Naive thymus-derived CD4-positive, alpha-beta T cell (primary cell): Measurements from ENCODE around the gene IGSF9B. TPM values are rescaled to one million over a fixed set of nuclear protein-coding genes. Genes with fewer than 3 reads are reported as not detected.

Experiments
- ATAC-seq: fragments of 150-1000 bp; cut with Tn5 transposase; 2 replicates; pipeline ENCODE4 v1.10.0; 2021; ENCODE audit warnings: mild to moderate bottlenecking, moderate library complexity
- CTCF ChIA-PET: fragments of 350-600 bp; sonication (Branson Sonifier 250); formaldehyde crosslinking; loops from one replicate; lab custom pipeline; 2021; ENCODE audit warnings: antibody characterized with exemption; lab: Charles Lee
- POLR2A ChIA-PET: fragments of 350-600 bp; sonication (Branson Sonifier 250); formaldehyde crosslinking; loops from one replicate; lab custom pipeline; 2021; ENCODE audit warnings: antibody characterized with exemption, inconsistent platforms; lab: Charles Lee
- DNase-seq, 9 donors: peaks; one replicate each; pipeline versions ENCODE4 v3.0.0 to v3.0.0-alpha.2; 2020 to 2022; ENCODE audit warnings: mixed read lengths in 1 of 9
- H3K27ac ChIP-seq: one replicate; pipeline ENCODE4 v1.7.0; 2013; ENCODE audit warnings: mild to moderate bottlenecking, low read depth, low read length, moderate library complexity
- H3K27me3 ChIP-seq, 2 donors: one replicate each; pipeline ENCODE4 v1.7.0; 2013; ENCODE audit warnings: low read length in 2 of 2, mild to moderate bottlenecking in 2 of 2, moderate library complexity in 2 of 2; ENCODE audit not compliant: control insufficient read depth in 2 of 2, insufficient read depth in 2 of 2
- H3K36me3 ChIP-seq, 3 experiments: 1 replicate in 2 of 3; 2 replicates in 1 of 3; pipeline ENCODE4 v1.7.0; 2013; ENCODE audit warnings: low read length in 3 of 3, mild to moderate bottlenecking in 3 of 3, moderate library complexity in 1 of 3; ENCODE audit not compliant: insufficient read depth in 3 of 3, control insufficient read depth in 2 of 3
- H3K4me1 ChIP-seq, 2 donors: one replicate each; pipeline ENCODE4 v1.7.0; 2013; ENCODE audit warnings: low read length in 2 of 2, mild to moderate bottlenecking in 2 of 2, moderate library complexity in 1 of 2; ENCODE audit not compliant: control insufficient read depth in 2 of 2, insufficient read depth in 2 of 2
- H3K4me3 ChIP-seq: 2 replicates; pipeline ENCODE4 v1.7.0; 2013; ENCODE audit warnings: mild to moderate bottlenecking, low read length
- H3K9me3 ChIP-seq, 3 experiments: 1 replicate in 2 of 3; 2 replicates in 1 of 3; pipeline ENCODE4 v1.7.0; 2013; ENCODE audit warnings: low read length in 3 of 3; ENCODE audit not compliant: control insufficient read depth in 2 of 3
- H3K27ac Mint-ChIP-seq, 9 donors: one replicate each; pipeline ENCODE4 v1.8.0; 2020 to 2022; ENCODE audit warnings: mixed read lengths in 9 of 9, mild to moderate bottlenecking in 8 of 9, moderate library complexity in 5 of 9, inconsistent platforms in 2 of 9
- H3K27me3 Mint-ChIP-seq, 5 donors: one replicate each; pipeline ENCODE4 v1.8.0; 2021 to 2022; ENCODE audit warnings: mixed read lengths in 5 of 5, mild to moderate bottlenecking in 1 of 5
- H3K36me3 Mint-ChIP-seq, 5 donors: one replicate each; pipeline ENCODE4 v1.8.0; 2020 to 2022; ENCODE audit warnings: mixed read lengths in 5 of 5, mild to moderate bottlenecking in 3 of 5, inconsistent platforms in 1 of 5
- H3K4me1 Mint-ChIP-seq, 7 donors: one replicate each; pipeline ENCODE4 v1.8.0; 2020 to 2022; ENCODE audit warnings: mixed read lengths in 7 of 7, mild to moderate bottlenecking in 3 of 7, inconsistent platforms in 1 of 7
- H3K4me3 Mint-ChIP-seq, 10 donors: one replicate each; pipeline ENCODE4 v1.8.0; 2020 to 2022; ENCODE audit warnings: mild to moderate bottlenecking in 10 of 10, mixed read lengths in 10 of 10, moderate library complexity in 6 of 10, inconsistent platforms in 2 of 10
- H3K9me3 Mint-ChIP-seq, 11 donors: one replicate each; pipeline ENCODE4 v1.8.0; 2020 to 2022; ENCODE audit warnings: mixed read lengths in 11 of 11, mild to moderate bottlenecking in 4 of 11, inconsistent platforms in 1 of 11, moderate library complexity in 1 of 11
- intact Hi-C, 2 donors: fragments of 100-400 bp; cut with micrococcal nuclease; formaldehyde crosslinking; loops; one replicate each; pipeline ENCODE4 v1.15.1; 2023
- polyA plus RNA-seq, 2 donors: library from polyadenylated mRNA; unstranded; fragments of 300-500 nt; fragmentation: Illumina TruSeq; gene quantifications; one replicate each; pipeline ENCODE4 v1.2.3, GENCODE V29; 2021
- total RNA-seq, 6 experiments: library from RNA in 5 of 6; stranded (reverse) in 5 of 6; gene quantifications; 1 replicate in 5 of 6; 2 replicates in 1 of 6; pipeline ENCODE4 v1.2.3 and lab custom pipeline; 2021 to 2026

IGSF9B gene
- total and polyA plus RNA-seq, 7 experiments from 2014 or later, result 1.2 to 155 (median 19.3) TPM

- H3K4me1 Mint-ChIP-seq, result peaks cover 0 to 2% (median 0%) of the 10 kb centered on the region in 7 donors
- Histone ChIP-seq H3K36me3 (no peaks in the 10 kb centered on the region), H3K27ac (no peak overlapping the region), H3K9me3 (no peaks in the 10 kb centered on the region), H3K4me1 (no peaks in the 10 kb centered on the region), H3K27me3 (no peaks in the 10 kb centered on the region), H3K4me3 (no peak overlapping the region)
- ChIA-PET CTCF (no interaction called here), POLR2A (no interaction called here)
- H3K9me3 Mint-ChIP-seq, result no peaks in the 10 kb centered on the region
- DNase-seq, result no peak
- no peak for ATAC-seq
- no peaks in the 10 kb centered on the region for H3K36me3 Mint-ChIP-seq
- intact Hi-C loops, result no loop called here
- no peak overlapping the region for H3K4me3 Mint-ChIP-seq
- H3K27ac Mint-ChIP-seq, result no peak overlapping the region
- H3K27me3 Mint-ChIP-seq, result peaks cover 0 to 17% (median 4%) of the 10 kb centered on the region in 5 donors
Measured at GRCh38 chr11:133984828-133985227, 28.1 kb upstream of the IGSF9B start.

GRCh38 chr11:133983660-133984316 lies 27.0 kb upstream of the IGSF9B start:
- POLR2A ChIA-PET, result no interaction called here
- Mint-ChIP-seq H3K27me3 (peaks cover 0 to 22% (median 4%) of the 10 kb centered on the region in 5 donors), H3K4me3 (no peak overlapping the region), H3K4me1 (peaks cover 0 to 2% (median 0%) of the 10 kb centered on the region in 7 donors), H3K9me3 (no peaks in the 10 kb centered on the region), H3K27ac (no peak overlapping the region), H3K36me3 (no peaks in the 10 kb centered on the region)
- CTCF ChIA-PET, result no interaction called here
- H3K4me3 ChIP-seq, result no peak overlapping the region
- intact Hi-C loops, result no loop called here
- ATAC-seq, result no peak
- no peak overlapping the region for H3K27ac ChIP-seq
- no peaks in the 10 kb centered on the region for H3K4me1 ChIP-seq
- H3K9me3 ChIP-seq, result no peaks in the 10 kb centered on the region
- no peaks in the 10 kb centered on the region for H3K27me3 ChIP-seq
- no peak for DNase-seq
- H3K36me3 ChIP-seq, result no peaks in the 10 kb centered on the region

DNA sequence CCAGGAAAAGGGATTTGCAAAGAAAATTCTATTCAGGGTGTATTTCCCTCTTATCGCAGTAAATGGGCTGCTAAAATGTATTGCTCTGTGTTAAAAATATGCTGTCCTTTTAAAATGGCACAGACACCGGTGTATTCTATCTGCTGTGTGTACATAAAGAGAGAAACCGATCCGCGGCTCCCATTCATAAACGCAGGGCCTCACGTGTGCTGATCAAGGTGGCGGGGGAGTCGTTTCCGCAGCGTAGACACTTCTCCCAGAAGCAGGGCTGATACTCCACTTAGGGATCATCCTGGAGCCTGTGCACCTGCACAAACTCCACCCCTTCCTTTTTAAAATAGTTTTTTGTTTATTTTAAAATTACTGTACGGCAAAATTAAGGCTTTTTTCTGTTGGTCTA lies 26.1 kb upstream of the IGSF9B start:
- intact Hi-C loops, result no loop called here
- H3K27ac ChIP-seq, result no peak overlapping the region
- DNase-seq (no peak), ATAC-seq (no peak)
- H3K9me3 ChIP-seq, result no peaks in the 10 kb centered on the region
- Mint-ChIP-seq H3K27ac (no peak overlapping the region), H3K4me3 (no peak overlapping the region), H3K27me3 (peaks cover 0 to 22% (median 4%) of the 10 kb centered on the region in 5 donors), H3K4me1 (peaks cover 0 to 2% (median 0%) of the 10 kb centered on the region in 7 donors), H3K36me3 (no peaks in the 10 kb centered on the region), H3K9me3 (no peaks in the 10 kb centered on the region)
- no peak overlapping the region for H3K4me3 ChIP-seq
- no peaks in the 10 kb centered on the region for H3K27me3 ChIP-seq
- H3K4me1 ChIP-seq, result no peaks in the 10 kb centered on the region
- no peaks in the 10 kb centered on the region for H3K36me3 ChIP-seq
- POLR2A ChIA-PET, result no interaction called here
- CTCF ChIA-PET, result no interaction called here

DNA sequence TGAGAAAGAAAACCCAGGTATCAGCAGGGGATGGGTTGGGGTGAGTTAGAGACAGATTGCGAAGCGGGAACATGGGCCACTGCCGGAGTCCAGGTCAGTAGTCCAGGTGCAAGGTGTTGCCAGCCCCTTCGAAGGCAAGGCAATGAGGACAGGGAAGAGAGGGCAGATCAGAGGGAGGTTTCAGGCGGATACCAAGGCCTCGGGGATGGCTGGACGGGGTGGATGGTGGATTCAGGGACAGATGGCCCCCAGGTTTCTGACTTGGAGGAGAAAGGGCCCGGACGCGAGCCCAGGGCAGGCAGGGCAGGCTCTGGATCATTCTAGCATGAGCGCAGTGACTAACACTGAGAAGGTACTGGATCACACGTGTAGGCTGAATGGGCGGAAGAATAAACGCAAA lies 25.4 kb upstream of the IGSF9B start:
- no peaks in the 10 kb centered on the region for H3K4me1 ChIP-seq

GRCh38 chr11:133981156-133981555 lies 24.4 kb upstream of the IGSF9B start:
- Mint-ChIP-seq H3K4me3 (no peak overlapping the region), H3K27me3 (peaks cover 0 to 21% (median 4%) of the 10 kb centered on the region in 5 donors), H3K9me3 (no peaks in the 10 kb centered on the region), H3K4me1 (peaks cover 0 to 2% (median 0%) of the 10 kb centered on the region in 7 donors), H3K36me3 (no peaks in the 10 kb centered on the region), H3K27ac (no peak overlapping the region)
- Histone ChIP-seq H3K36me3 (no peaks in the 10 kb centered on the region), H3K9me3 (no peaks in the 10 kb centered on the region), H3K27me3 (no peaks in the 10 kb centered on the region), H3K4me3 (no peak overlapping the region), H3K4me1 (no peaks in the 10 kb centered on the region), H3K27ac (no peak overlapping the region)
- POLR2A ChIA-PET, result no interaction called here
- CTCF ChIA-PET, result no interaction called here
- intact Hi-C loops, result no loop called here
- DNase-seq (no peak), ATAC-seq (no peak)

More for the DNA sequence above, 25.4 kb upstream of the IGSF9B start:
- ChIA-PET CTCF (no interaction called here), POLR2A (no interaction called here)
- intact Hi-C loops, result no loop called here
- H3K27me3 Mint-ChIP-seq, result peaks cover 0 to 22% (median 4%) of the 10 kb centered on the region in 5 donors
- H3K36me3 Mint-ChIP-seq, result no peaks in the 10 kb centered on the region
- ATAC-seq, result no peak
- Histone ChIP-seq H3K27me3 (no peaks in the 10 kb centered on the region), H3K36me3 (no peaks in the 10 kb centered on the region), H3K27ac (no peak overlapping the region), H3K9me3 (no peaks in the 10 kb centered on the region), H3K4me3 (no peak overlapping the region)
- H3K9me3 Mint-ChIP-seq, result no peaks in the 10 kb centered on the region
- H3K4me1 Mint-ChIP-seq, result peaks cover 0 to 2% (median 0%) of the 10 kb centered on the region in 7 donors
- no peak for DNase-seq
- H3K4me3 Mint-ChIP-seq, result no peak overlapping the region
- no peak overlapping the region for H3K27ac Mint-ChIP-seq

- no peak overlapping the region for H3K4me3 ChIP-seq
- no peaks in the 10 kb centered on the region for H3K9me3 ChIP-seq
- CTCF ChIA-PET, result no interaction called here
- H3K4me1 Mint-ChIP-seq, result peaks cover 0 to 2% (median 0%) of the 10 kb centered on the region in 7 donors
- no peak overlapping the region for H3K27ac ChIP-seq
- DNase-seq (no peak), ATAC-seq (no peak)
- H3K36me3 Mint-ChIP-seq, result no peaks in the 10 kb centered on the region
- no peak overlapping the region for H3K4me3 Mint-ChIP-seq
- no peaks in the 10 kb centered on the region for H3K9me3 Mint-ChIP-seq
- H3K4me1 ChIP-seq, result no peaks in the 10 kb centered on the region
- no peaks in the 10 kb centered on the region for H3K27me3 ChIP-seq
- H3K27me3 Mint-ChIP-seq, result peaks cover 0 to 19% (median 7%) of the 10 kb centered on the region in 5 donors
- no peaks in the 10 kb centered on the region for H3K36me3 ChIP-seq
- H3K27ac Mint-ChIP-seq, result no peak overlapping the region
- intact Hi-C loops, result no loop called here
- POLR2A ChIA-PET, result no interaction called here
Measured at GRCh38 chr11:133980665-133981064, 23.9 kb upstream of the IGSF9B start.

DNA sequence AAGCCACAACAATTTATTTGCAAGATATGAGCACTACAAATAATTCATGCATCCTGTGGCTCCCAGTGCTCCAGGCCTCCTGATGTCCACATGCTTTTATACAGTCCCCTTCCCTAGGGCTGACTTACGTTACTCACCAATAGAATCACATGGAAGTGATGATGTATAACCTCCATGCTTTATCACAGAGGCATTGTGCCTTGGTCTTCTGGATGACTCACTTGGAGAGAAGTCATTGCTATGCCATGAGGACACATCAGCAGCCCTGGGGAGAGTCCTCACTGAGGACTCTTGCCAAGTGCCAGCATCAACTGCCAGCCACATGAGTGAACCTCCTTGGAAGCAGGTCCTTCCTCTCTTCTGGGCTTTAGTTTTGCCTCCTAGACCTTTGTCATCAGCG lies 22.0 kb upstream of the IGSF9B start:
- Mint-ChIP-seq H3K27ac (no peak overlapping the region), H3K36me3 (no peaks in the 10 kb centered on the region), H3K4me3 (no peak overlapping the region), H3K4me1 (peaks cover 0 to 4% (median 0%) of the 10 kb centered on the region in 7 donors), H3K27me3 (peaks cover 0 to 22% (median 11%) of the 10 kb centered on the region in 5 donors), H3K9me3 (no peaks in the 10 kb centered on the region)
- Histone ChIP-seq H3K4me3 (no peak overlapping the region), H3K4me1 (no peaks in the 10 kb centered on the region), H3K27ac (no peak overlapping the region), H3K9me3 (no peaks in the 10 kb centered on the region), H3K36me3 (no peaks in the 10 kb centered on the region), H3K27me3 (no peaks in the 10 kb centered on the region)
- intact Hi-C loops, result no loop called here
- ATAC-seq (no peak), DNase-seq (no peak)
- ChIA-PET CTCF (no interaction called here), POLR2A (no interaction called here)
